Motor neuron (in vitro differentiated cells): Measurements from ENCODE around the gene NCAPG. TPM values are rescaled to one million over a fixed set of nuclear protein-coding genes. Genes with fewer than 3 reads are reported as not detected.
"Not testable (repeated sequence)": the region's sequence is repeated elsewhere in the genome, so short reads cannot be mapped to it uniquely, and the experiment has no call there.

Experiments
- ATAC-seq, 8 experiments: fragments of 200-7000 bp; cut with Tn5 transposase; replicated peaks in 6 of 8; 2 replicates each; pipeline ENCODE4 v1.8.0; 2021; ENCODE audit warnings: mild to moderate bottlenecking in 8 of 8, moderate library complexity in 8 of 8
- H3K27ac ChIP-seq, 2 donors: fragments of 250-450 bp; sonication (Bioruptor Pico); 2 replicates each; pipeline ENCODE4 v1.9.0; 2021; ENCODE audit warnings: antibody characterized with exemption in 2 of 2, mild to moderate bottlenecking in 2 of 2, moderate library complexity in 1 of 2
- H3K4me1 ChIP-seq, 2 donors: fragments of 250-450 bp; sonication (Bioruptor Pico); replicated peaks in 1 of 2; 2 replicates each; pipeline ENCODE4 v1.6.1; 2021; ENCODE audit warnings: antibody characterized with exemption in 2 of 2, mild to moderate bottlenecking in 2 of 2, moderate library complexity in 1 of 2
- H3K4me3 ChIP-seq, 5 donors: fragments of 250-450 bp; sonication (Bioruptor Pico); 2 replicates each; pipeline ENCODE4 v1.9.0; 2021; ENCODE audit warnings: antibody characterized with exemption in 5 of 5, mild to moderate bottlenecking in 5 of 5, moderate library complexity in 4 of 5
- WGBS, 10 experiments: fragments of 450-650 bp; shearing (Covaris generic); methylation state at CpG; one replicate each; pipeline ENCODE4 v1.0.0; 2022; 5-methylcytosine and 5-hydroxymethylcytosine counted together
- in situ Hi-C, 9 experiments: fragments of 400-800 bp; cut with MboI; loops; one replicate each; pipeline ENCODE4 v1.15.0; 2021; ENCODE audit warnings: low sequenced_read_pairs in 9 of 9, low pct_unique_long_range_greater_than_20kb in 2 of 9; ENCODE audit not compliant: unreplicated experiment in 9 of 9
- total RNA-seq, 8 experiments: library from RNA; unstranded; fragments of 300-600 nt; gene quantifications; 2 replicates each; pipeline versions ENCODE4 v1.2.3 to v1.2.4, GENCODE V29; 2022

The NCAPG gene
- total RNA-seq, 8 experiments from 2014 or later: 0.97 to 36.7 (median 2.0) TPM

DNA sequence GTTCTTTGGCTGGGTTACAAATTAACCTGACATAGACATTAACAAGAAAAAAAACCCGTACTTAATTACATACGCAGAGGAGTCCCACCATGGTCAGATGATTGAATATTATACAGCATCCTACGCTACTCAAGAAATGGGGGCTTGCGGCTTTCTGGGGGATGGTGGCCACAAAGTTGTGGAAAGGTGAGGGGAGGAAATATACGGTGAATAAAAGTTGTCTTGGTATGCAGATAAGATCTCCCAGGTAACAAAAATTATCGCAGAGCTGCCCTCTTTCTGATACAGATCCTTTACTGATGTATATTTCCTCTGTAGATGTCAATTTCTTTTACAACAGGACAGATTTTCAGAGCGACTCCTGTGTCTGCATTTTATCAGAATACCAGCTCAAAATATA lies 1.1 kb upstream of the NCAPG start:
- Histone ChIP-seq H3K27ac (peak overlapping the region; percentile 89 to 96), H3K4me1 (peaks cover 7 to 23% of the 10 kb centered on the region in 2 donors), H3K4me3 (peak overlapping the region; percentile 58 to 95 (median 73))
- in situ Hi-C loops: loop anchor here in 6 of 9 experiments (10.0 to 25.0 kb wide), 6 partner anchors 203 to 778 kb away; partner anchors contain the start of genes LAP3 (in 1 of the 6) and LCORL (in 1 of the 6)
- ATAC-seq: no peak
- WGBS, 10 experiments: 0 to 13% (median 1%) methylated on average over 2 to 7 of the region's 7 CpGs

DNA sequence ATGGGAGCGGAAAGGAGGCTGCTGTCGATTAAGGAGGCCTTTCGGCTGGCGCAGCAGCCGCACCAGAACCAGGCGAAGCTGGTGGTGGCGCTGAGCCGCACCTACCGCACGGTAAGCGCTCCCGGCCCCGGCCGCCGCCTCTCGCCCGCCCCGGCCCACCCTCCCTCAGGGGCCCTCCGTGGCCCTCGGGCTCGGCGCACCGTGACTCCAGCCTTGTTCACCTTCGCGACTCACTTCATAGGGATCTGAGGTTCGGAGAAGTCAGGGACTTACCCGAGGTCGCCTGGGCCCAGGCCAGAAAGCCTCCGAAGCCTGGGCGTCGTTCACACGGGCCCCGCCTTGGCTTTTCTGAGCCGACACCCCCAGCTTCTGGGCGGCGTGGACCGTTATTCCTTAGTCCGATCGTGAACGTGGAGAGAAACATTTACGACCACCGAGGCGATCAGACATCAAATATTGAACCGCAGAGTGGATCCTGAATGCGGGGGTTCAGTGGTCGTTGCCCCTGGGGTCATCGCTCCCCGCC lies 362 bp downstream of the NCAPG start:
- Histone ChIP-seq H3K27ac (peak overlapping the region in 1 of 2 donors; percentile 14), H3K4me3 (peak overlapping the region; percentile 44 to 95 (median 72)), H3K4me1 (peaks cover 7 to 23% of the 10 kb centered on the region in 2 donors)
- WGBS, 10 experiments: 0 to 6% (median 0%) methylated on average over 6 to 14 of the region's 48 CpGs; no CpG with 5 or more reads in 5 of the 10 experiments
- ATAC-seq: peak; percentile 16 to 48 (median 40)
- in situ Hi-C loops: loop anchor here in 5 of 9 experiments (25.0 kb wide), 4 partner anchors 201 to 776 kb away; partner anchors contain the start of gene LCORL (in 1 of the 5)

DNA sequence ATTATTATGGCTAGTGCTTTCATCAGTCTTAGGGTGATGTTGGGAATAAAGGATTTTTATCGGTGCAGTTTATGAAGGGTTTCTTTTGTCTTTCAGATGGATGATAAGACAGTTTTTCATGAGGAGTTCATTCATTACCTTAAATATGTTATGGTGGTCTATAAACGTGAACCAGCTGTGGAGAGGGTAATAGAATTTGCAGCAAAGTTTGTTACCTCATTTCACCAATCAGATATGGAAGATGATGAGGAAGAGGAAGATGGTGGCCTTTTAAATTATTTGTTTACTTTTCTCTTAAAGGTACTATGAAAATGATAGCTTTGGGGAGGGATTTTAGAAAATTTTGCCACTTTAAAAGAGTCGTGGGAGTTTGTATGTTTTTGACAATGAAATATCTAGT lies 1.3 kb downstream of the NCAPG start:
- Histone ChIP-seq H3K4me1 (peaks cover 7 to 23% of the 10 kb centered on the region in 2 donors), H3K4me3 (peak overlapping the region in 3 of 5 donors; percentile 44 to 95 (median 72)), H3K27ac (no peak overlapping the region)
- in situ Hi-C loops: loop anchor here in 5 of 9 experiments (25.0 kb wide), 4 partner anchors 200 to 775 kb away; partner anchors contain the start of gene LCORL (in 1 of the 5)
- WGBS, 10 experiments: 0 to 21% (median 0%) methylated on average over 1 to 3 of the region's 3 CpGs
- no peak for ATAC-seq

DNA sequence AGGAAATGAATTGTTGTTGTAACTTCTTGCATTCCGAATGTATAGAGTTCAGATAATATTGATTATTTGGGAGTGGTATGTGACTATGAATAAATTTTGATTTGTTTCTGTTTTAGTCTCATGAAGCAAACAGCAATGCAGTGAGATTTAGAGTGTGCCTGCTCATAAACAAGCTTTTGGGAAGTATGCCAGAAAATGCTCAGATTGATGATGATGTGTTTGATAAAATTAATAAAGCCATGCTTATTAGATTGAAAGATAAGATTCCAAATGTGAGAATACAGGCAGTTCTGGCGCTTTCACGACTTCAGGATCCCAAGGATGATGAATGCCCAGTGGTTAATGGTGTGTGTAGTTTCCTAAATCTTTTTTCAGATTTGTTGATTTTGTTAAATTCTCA lies 2.0 kb downstream of the NCAPG start:
- no peak overlapping the region for H3K4me3 ChIP-seq

DNA sequence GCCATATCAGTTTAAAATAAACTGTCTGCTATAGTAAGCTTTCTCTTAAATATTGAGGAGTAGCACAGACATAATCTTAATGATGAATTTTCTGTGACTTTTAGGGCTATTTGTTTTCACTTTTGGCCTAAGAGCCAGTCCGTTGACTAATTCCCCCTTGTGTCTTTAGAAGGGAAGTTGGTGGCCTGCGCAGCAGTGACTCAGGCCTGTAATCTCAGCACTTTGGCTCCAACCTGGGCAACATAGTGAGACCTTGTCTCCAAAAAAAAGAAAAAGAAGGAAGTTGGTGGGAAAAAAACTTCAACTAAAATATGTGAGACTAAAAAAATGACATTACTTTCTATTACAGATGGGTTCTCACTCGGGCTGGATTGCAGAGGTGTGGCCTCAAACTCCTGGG lies 3.4 kb downstream of the NCAPG start:
- peaks cover 0 to 4% of the 10 kb centered on the region in 2 donors for H3K4me1 ChIP-seq
- WGBS, 10 experiments: 48 to 94% (median 88%) methylated on average over 1 to 3 of the region's 3 CpGs; no CpG with 5 or more reads in 5 of the 10 experiments
- no peak overlapping the region for H3K27ac ChIP-seq
- no peak overlapping the region for H3K4me3 ChIP-seq
- in situ Hi-C loops: loop anchor here in 5 of 9 experiments (25.0 kb wide), 4 partner anchors 198 to 773 kb away; partner anchors contain the start of gene LCORL (in 1 of the 5)
- no peak for ATAC-seq

More for the DNA sequence above, 2.0 kb downstream of the NCAPG start:
- 0 to 100% (median 53%) methylated on average over 1 to 3 of the region's 3 CpGs; no CpG with 5 or more reads in 1 of the 10 experiments for WGBS, 10 experiments
- ATAC-seq: no peak
- H3K4me1 ChIP-seq: peaks cover under 1 to 16% of the 10 kb centered on the region in 2 donors
- H3K27ac ChIP-seq: no peak overlapping the region
- in situ Hi-C loops: loop anchor here in 5 of 9 experiments (25.0 kb wide), 4 partner anchors 200 to 774 kb away; partner anchors contain the start of gene LCORL (in 1 of the 5)

DNA sequence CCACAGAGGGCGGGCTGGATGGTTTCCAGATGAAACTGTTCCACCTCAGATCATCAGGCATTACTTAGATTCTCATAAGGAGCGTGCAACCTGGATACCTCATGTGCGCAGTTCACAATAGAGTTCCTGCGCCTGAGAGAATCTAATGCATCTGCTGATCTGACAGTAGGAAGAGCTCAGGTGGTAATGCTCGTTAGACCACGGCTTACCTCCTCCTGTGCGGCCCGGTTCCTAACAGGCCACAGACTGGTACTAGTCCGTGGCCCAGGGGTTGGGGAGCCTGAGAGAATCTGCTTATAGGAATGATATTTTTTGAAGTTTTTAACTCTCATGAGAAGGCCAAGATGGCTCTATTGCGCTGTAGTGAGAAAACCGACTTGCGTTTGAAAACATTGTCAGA lies 5.4 kb downstream of the NCAPG start:
- Histone ChIP-seq H3K4me1 (peaks cover 0 to 4% of the 10 kb centered on the region in 2 donors), H3K4me3 (no peak overlapping the region), H3K27ac (no peak overlapping the region)
- no peak for ATAC-seq
- WGBS, 10 experiments: 84 to 100% (median 98%) methylated on average over 2 to 8 of the region's 12 CpGs
- in situ Hi-C loops: loop anchor here in 5 of 9 experiments (25.0 kb wide), 4 partner anchors 196 to 771 kb away; partner anchors contain the start of gene LCORL (in 1 of the 5)

DNA sequence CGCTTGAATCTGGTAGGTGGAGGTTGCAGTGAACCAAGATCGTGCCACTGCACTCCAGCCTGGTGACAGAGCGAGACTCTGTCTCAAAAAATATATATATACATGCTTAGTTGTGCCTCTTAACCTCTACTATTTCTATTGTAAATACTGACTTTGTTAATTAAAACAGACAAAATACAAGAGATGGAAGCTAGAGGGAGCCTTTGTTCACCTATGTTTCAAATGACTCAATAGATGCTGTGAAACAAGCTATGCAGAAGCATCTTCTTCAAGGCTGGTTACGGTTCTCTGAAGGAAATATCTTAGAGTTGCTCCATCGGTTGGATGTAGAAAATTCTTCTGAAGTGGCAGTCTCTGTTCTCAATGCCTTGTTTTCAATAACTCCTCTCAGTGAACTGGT lies 6.2 kb downstream of the NCAPG start:
- H3K4me1 ChIP-seq: no peaks in the 10 kb centered on the region
- peak; percentile 69 to 82 (median 76) for ATAC-seq
- no peak overlapping the region for H3K4me3 ChIP-seq
- in situ Hi-C loops: loop anchor here in 5 of 9 experiments (25.0 kb wide), 4 partner anchors 195 to 770 kb away; partner anchors contain the start of gene LCORL (in 1 of the 5)
- WGBS, 10 experiments: 19 to 84% (median 65%) methylated on average over 1 to 5 of the region's 5 CpGs
- no peak overlapping the region for H3K27ac ChIP-seq

DNA sequence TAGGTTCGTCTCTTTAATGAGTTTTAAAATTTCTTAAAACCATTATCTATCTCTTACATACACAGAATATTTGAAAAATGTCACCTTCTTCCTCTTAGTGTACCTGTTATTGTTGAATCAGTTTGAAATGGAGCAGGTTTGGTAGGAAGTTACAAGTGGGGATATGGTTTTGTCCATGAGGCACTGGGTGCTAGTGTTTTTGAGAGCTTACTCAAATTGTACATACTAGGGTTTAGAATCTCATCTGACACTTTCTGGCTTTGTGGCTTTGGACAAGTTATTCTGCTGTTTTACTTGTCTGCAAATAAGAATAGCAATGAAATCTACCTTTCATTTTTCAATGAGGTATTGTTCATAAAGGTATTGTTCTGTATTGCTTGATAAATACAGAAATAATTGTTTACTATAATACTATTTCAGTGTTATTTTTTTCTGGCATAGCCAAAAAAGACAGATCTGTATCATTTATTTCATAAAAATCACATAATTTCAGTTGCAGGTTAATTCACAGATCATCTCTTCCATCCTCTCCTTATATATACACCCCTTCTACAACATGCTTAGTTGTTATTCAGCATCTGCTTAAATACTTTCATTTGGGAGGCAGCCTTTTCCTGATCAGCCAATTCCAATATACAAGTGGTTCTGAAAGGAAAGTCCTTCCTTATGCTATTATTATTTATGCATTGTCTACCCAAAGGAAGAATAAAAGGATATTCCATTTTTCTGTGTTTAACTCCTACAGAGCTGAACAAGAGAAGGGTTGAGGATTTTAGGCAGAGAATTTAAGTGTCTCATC lies 13.3 kb downstream of the NCAPG start:
- 71 to 100% (median 89%) methylated on average over 1 of the region's 1 CpG; no CpG with 5 or more reads in 2 of the 10 experiments for WGBS, 10 experiments
- in situ Hi-C loops: loop anchor here in 5 of 9 experiments (25.0 kb wide), 4 partner anchors 188 to 763 kb away; partner anchors contain the start of gene LCORL (in 1 of the 5)
- H3K27ac ChIP-seq: no peak overlapping the region
- no peak for ATAC-seq
- H3K4me1 ChIP-seq: peaks cover 0 to 2% of the 10 kb centered on the region in 2 donors
- no peak overlapping the region for H3K4me3 ChIP-seq

DNA sequence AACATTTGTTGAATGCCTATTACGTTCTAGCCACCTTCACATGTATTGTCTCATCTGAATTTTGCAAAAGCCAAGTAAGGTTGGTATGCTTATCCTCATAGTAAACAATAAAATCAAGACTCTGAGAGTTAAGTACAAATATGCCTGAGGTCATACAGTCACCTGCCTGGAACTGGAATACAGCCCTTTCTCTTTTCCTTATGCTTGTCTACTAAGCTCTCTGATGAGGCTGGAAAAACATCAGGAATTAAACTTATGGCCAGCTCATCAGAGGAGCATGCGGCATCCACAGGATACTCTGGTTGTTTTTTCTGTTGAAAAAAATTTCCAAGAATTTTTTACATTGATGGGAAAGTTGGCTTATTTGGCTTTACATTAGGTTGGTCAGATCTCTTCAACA lies 35.5 kb downstream of the NCAPG start:
- Histone ChIP-seq H3K4me3 (no peak overlapping the region), H3K27ac (no peak overlapping the region), H3K4me1 (no peaks in the 10 kb centered on the region)
- ATAC-seq: no peak
- in situ Hi-C loops: no loop called here
- 73 to 100% (median 100%) methylated on average over 1 to 2 of the region's 2 CpGs; no CpG with 5 or more reads in 1 of the 10 experiments for WGBS, 10 experiments

DNA sequence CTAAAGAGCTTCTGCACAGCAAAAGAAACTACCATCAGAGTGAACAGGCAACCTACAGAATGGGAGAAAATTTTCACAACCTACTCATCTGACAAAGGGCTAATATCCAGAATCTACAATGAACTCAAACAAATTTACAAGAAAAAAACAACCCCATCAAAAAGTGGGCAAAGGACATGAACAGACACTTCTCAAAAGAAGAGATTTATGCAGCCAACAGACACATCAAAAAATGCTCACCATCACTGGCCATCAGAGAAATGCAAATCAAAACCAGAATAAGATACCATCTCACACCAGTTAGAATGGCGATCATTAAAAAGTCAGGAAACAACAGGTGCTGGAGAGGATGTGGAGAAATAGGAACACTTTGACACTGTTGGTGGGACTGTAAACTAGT lies 39.5 kb downstream of the NCAPG start:
- in situ Hi-C loops, H3K4me3 ChIP-seq, H3K27ac ChIP-seq, H3K4me1 ChIP-seq, ATAC-seq: not testable (repeated sequence)
- no CpG with 5 or more reads among the region's 1 CpG for WGBS, 10 experiments

DNA sequence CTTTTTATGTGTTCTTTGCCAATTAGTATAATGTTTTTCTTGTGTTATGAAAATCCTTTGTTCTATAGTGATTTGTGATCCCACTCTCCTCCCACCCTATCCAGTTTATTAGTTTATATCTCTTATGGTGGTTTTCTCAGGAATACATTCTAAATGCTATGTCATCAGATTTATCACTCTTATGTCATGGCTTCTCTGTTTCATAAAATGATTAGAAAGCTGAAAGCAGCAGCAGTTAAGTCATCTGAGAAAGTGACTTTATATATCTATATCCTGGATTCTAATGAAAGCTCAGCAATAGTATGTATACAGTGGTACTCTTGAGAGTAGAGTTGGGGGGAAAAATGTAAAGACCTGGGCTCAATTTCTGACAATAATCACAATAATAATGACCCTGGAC lies 41.2 kb downstream of the NCAPG start:
- peak in 3 of 8 experiments; percentile 40 to 79 (median 79) for ATAC-seq
- Histone ChIP-seq H3K4me1 (peaks cover 0 to 3% of the 10 kb centered on the region in 2 donors), H3K27ac (no peak overlapping the region), H3K4me3 (no peak overlapping the region)
- in situ Hi-C loops: no loop called here

DNA sequence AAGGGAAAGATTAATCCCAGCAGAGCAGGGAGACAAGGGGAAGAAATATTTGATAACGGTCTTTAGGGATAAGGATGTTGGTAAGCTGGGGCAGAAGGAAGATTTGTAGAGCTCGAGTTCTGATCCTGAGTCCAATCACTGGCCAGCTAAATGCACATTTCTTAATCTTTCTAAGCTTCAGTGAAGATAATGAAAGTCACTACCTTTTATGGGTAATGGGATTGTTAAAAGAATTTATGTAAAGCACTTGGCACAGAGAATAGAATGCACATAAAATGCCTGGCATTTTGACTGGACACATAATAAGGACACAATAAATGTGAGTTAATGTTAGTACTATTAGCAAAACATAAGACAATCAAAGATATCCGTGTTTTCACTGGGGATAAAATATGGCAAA lies 43.3 kb downstream of the NCAPG start:
- H3K27ac ChIP-seq: no peak overlapping the region
- WGBS, 10 experiments: 33 to 100% (median 82%) methylated on average over 1 to 3 of the region's 3 CpGs; no CpG with 5 or more reads in 1 of the 10 experiments
- in situ Hi-C loops: no loop called here
- no peak overlapping the region for H3K4me3 ChIP-seq
- peaks cover 0 to 3% of the 10 kb centered on the region in 2 donors for H3K4me1 ChIP-seq
- peak in 3 of 8 experiments; percentile 77 to 91 (median 85) for ATAC-seq
